HG02763 (cell line): Measurements from ENCODE around the gene ACOT13.
"Not testable (repeated sequence)": the region's sequence is repeated elsewhere in the genome, so short reads cannot be mapped to it uniquely, and the experiment has no call there.

Experiments used
- ATAC-seq: cut with Tn5 transposase; IDR thresholded peaks from one replicate; pipeline ENCODE4 v1.9.1; 2021; ENCODE audit warnings: mild to moderate bottlenecking, moderate library complexity; ENCODE audit not compliant: unreplicated experiment

The ACOT13 gene

DNA sequence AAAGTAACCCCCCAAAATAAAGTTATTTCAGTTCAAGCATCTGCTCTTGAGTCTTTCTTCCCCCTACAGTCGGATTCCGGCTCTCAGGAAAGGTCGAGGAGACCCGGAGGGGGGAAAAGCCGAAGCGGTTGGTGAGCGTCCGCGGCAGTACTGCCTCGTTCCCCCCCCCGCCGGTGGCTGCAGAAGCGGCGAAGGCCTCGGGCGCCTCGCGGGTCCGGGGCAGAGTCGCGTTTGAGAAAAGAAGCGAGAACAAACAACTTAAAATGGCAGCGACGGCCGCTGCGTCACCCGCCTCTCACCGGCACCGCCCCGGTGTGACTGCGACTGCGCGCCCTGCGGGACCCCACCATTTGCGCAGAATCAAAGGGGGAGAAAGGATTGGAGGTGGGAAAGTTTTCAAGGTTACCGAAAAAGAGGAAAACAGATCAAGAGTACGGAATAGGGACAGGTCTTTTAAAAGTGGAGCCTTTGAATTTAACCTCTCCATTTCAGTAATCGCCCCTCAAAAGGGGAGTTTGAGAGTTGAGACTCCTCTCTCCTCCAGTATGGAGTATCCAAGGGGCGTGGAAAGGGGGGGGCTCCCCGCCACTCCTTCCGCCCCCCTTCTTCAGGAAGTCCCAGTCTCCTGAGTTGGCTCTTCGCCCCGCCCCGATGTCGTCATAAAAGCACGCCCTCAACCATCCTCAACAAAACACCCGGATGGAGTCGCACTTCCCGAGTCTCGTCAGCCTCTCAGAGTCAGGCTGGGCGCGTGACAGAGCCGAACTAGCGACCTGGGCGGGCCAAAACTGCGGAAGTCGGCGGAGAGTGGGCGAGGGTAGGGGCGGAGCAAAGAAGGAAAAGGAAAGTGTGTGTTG lies 54.0 kb downstream of the ACOT13 start:
- ATAC-seq = peak; percentile 87

- peak; percentile 33 for ATAC-seq
These were observed 54.8 kb downstream of the ACOT13 start for GRCh38 chr6:24721461-24722215.

- no peak for ATAC-seq
These were observed 56.4 kb downstream of the ACOT13 start for GRCh38 chr6:24723270-24723669.

- ATAC-seq = not testable (repeated sequence)
These were observed 63.8 kb downstream of the ACOT13 start for GRCh38 chr6:24730653-24731052.

DNA sequence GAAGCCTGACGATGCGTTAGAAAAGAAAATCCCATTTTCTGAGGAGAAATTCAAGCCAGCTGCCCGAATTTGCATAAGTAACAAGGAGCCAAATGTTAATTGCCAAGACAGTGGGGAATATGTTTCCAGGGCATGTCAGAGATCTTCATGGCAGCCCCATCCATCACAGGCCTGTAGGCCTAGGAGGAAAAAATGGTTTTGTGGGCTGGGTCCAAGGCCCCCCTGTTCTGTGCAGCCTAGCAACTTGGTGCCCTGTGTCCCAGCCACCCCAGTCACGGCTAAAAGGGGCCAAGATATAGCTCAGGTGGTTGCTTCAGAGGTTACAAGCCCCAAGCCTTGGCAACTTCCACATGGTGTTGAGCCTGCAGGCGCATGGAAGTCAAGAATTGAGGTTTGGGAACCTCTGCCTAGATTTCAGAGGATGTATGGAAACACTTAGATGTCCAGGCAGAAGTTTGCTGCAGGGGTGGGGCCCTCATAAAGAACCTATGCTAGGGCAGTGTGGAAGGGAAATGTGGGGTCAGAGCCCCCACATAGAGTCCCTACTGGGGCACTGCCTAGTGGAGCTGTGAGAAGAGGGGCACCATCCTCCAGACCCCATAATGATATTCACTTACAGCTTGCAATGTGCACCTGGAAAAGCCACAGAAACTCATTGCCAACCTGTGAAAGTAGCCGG lies 64.7 kb downstream of the ACOT13 start:
- not testable (repeated sequence) for ATAC-seq

GRCh38 chr6:24734166-24734565 lies 67.3 kb downstream of the ACOT13 start:
- no peak for ATAC-seq

DNA sequence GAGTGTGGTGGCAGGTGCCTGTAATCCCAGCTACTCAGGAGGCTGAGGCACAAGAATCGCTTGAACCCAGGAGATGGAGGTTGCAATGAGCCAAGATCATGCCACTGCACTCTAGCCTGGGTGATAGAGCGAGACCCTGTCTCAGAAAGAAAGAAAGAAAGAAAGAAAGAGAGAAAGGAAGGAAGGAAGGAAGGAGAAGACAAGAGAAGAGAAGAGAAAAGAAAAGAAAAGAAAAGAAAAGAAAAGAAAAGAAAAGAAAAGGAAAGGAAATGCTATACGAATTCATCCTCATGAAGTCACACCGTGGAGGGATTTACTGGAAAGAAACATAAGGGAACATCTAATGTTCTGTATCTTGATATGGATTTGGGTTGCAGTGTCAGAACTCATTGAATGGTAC lies 67.8 kb downstream of the ACOT13 start:
- ATAC-seq = not testable (repeated sequence)

- ATAC-seq = no peak
These were observed 71.9 kb downstream of the ACOT13 start for GRCh38 chr6:24738741-24739140.

GRCh38 chr6:24740861-24741260 lies 74.0 kb downstream of the ACOT13 start:
- ATAC-seq = no peak

GRCh38 chr6:24742216-24742738 lies 75.4 kb downstream of the ACOT13 start:
- ATAC-seq = no peak

DNA sequence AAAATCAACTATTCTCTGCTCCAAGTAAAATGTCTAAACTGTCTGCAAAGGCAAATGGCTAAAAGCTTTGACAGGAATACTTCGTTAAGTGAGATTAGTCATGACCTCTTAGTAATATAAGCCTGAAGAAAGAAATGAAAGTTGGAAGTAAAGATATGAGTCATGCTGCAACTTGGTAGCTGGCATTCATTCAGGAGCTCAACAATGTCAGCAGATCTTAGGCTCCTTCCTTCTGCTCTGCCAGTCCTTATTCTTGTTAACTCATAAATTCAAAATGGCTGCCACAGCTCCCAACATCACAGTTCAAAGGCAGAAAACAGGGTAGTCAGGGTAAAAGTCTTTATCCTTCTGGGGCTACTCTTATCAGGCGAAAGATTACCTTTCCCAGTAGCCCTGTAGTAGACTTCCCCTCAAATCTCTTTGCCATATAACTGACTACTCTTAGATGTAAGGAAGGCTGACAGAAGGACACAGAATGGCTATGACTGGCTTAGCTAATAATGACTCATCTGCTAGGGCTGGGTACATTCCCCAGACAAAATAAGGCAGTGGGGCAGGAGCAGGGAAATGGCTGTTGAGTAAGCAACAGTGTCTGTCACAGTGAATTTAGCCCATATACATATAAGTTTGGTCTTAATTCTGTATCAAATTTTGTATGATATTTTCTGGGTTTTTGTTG lies 76.5 kb downstream of the ACOT13 start:
- ATAC-seq = peak; percentile 80

GRCh38 chr6:24743944-24744335 lies 77.1 kb downstream of the ACOT13 start:
- no peak for ATAC-seq

- no peak for ATAC-seq
These were observed 78.0 kb downstream of the ACOT13 start for GRCh38 chr6:24744911-24745310.

GRCh38 chr6:24749297-24749696 lies 82.4 kb downstream of the ACOT13 start:
- ATAC-seq = no peak

- ATAC-seq = not testable (repeated sequence)
These were observed 84.0 kb downstream of the ACOT13 start for GRCh38 chr6:24750878-24751277.

DNA sequence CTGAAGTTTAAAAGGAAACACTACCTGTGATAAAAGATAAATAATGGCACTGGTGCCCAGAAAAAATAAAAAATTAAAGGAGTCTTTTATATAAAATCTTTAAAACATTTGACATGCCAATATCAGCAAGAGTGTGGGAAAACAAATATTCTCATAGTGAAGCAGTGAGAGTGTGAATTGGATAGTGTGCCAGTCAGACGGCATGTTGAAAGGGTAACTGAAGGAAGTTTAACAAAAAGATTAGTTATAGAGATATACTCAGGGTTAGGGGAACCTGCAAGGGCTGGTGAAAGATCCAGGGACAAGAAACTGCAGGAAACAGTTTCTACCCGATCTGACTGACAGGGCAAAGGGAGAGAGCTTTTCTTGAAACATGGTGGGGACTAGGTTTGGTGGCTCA lies 85.6 kb downstream of the ACOT13 start:
- no peak for ATAC-seq

DNA sequence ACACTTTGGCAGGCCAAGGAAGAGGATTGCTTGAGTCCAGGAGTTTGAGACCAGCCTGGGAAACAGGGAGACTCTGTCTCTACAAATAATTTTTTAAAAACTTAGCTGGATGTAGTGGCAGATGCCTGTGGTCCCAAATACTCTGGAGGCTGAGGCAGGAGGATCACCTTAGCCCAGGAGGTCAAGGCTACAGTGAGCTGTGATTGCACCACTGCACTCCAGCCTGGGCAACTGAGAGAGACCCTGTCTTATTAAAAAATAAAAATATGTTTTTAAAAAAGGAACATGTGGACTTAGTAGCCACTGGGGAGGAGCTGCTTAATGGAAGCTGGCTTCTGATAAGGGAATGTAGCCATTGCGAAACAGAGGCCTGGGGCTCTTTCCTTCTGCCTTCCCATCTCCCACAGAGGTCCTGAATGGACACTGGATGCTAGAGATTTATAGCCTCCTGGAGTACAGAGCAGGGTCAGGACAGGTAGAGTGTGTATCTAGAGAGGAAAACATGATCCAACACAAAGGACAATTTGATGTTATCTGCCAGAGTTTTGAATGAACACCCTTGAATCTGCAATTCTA lies 86.1 kb downstream of the ACOT13 start:
- no peak for ATAC-seq

DNA sequence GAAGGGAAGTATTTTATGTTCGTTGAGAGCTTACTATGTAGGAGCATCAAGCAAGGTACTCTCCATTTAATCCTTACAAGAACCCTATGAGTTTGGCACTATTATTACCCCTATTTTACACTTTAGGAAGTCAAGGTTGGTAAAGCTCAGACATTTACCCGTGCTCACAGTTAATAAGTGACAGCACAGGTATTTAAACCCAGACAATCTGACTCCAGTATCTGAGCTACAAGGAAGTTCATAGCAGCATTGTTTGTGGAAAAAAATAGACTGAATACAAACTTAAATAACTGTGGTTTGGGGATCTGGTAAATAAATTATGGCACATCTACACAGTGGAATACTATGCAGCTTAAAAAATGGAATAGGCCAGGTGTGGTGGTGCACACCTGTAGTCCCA lies 86.7 kb downstream of the ACOT13 start:
- ATAC-seq = no peak

DNA sequence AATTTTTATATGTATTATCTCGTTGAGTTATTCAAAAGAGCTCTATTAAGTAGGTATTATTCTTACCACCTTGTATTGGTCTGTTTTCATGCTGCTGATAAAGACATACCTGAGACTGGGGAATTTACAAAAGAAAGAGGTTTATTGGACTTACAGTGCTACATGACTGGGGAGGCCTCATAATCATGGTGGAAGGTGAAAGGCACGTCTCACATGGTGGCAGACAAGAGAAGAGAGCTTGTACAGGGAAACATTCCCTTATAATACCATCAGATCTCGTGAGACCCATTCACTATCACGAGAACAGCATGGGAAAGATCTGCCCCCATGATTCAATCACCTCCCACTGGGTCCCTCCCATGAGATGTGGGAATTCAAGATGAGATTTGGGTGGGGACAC lies 87.5 kb downstream of the ACOT13 start:
- ATAC-seq = not testable (repeated sequence)
